NOMO-1 treated with DMSO at 0.1 percent for 48 hours (cell line): ENCODE data around the gene CCN5.
A peak's percentile ranks its signal among the peaks of the same experiment; 100 is the strongest.

Experiments used
- DNase-seq: peaks from one replicate; lab custom pipeline; 2025; ENCODE audit not compliant: unreplicated experiment; lab: John Stamatoyannopoulos, UW

Gene CCN5

GRCh38 chr20:44715499-44716308, 535 bp downstream of the CCN5 start:
- DNase-seq = no peak

DNA sequence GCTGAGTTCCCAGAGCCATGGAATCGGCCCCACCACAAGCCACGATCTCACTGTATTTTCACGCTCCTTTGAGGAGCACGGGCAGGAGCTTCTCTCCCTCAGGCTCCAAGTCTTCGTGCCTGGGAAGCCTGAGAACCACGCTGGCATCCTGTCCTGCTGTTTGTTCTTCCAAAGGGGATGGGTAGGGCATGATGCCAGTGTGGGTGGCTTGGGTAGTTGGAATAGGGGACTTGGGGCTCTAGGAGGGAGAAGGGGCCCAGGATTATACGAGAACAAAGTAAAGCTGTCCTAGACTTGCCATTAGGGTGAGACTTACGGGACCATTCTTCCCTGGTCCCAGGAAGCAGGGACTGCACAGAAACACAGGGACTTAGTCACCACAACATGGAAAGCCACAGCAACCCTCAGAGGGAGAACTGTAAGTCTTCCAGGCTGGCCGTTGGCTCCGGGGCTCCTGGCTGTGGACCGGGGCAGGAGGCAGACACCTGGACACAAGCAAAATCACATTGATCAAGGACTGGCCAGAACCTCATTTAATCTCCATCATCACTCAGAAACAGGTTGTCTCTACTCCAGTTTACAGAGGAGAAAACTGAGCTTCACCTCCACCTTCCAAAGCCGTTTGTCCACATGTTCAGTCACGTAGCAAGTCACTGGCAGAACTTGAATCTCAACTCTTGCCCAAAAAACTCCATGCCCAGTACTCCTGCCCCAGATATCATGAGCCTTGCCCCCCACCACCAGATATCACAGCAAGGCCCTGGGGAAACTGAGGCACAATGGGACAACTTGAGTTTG, 1.3 kb downstream of the CCN5 start:
- DNase-seq = no peak

DNA sequence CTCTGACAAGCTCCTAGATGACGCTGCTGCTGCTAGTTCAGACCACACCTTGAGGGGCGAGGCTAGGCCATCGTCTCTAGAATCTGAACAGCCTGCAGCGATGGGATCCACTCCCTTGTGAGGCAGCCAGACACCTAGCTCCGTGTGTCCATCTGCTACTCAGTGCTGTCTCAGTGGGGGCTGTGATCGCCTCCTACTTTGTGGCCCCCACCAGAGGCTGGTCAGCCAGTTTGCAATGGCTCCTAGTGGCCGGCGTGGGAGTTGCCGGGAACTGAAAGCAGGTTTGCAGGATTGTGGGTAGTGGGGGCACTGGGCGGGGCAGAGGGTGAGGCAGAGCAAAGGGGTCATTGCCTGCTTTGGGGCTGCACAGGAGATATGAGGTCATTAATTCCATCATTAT, 2.8 kb downstream of the CCN5 start:
- DNase-seq = no peak

DNA sequence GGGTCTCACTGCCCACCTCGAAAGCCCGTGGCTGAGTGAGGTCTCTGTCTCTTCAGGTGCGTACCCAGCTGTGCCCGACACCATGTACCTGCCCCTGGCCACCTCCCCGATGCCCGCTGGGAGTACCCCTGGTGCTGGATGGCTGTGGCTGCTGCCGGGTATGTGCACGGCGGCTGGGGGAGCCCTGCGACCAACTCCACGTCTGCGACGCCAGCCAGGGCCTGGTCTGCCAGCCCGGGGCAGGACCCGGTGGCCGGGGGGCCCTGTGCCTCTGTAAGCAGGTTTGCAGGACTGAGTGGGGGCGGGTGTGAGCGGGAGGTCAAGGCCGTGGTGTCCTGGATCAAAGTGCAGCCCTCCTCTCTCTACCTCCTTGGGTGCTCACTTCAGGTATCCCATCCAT, 4.7 kb downstream of the CCN5 start:
- no peak for DNase-seq

GRCh38 chr20:44720621-44720996, 5.4 kb downstream of the CCN5 start:
- DNase-seq = no peak

DNA sequence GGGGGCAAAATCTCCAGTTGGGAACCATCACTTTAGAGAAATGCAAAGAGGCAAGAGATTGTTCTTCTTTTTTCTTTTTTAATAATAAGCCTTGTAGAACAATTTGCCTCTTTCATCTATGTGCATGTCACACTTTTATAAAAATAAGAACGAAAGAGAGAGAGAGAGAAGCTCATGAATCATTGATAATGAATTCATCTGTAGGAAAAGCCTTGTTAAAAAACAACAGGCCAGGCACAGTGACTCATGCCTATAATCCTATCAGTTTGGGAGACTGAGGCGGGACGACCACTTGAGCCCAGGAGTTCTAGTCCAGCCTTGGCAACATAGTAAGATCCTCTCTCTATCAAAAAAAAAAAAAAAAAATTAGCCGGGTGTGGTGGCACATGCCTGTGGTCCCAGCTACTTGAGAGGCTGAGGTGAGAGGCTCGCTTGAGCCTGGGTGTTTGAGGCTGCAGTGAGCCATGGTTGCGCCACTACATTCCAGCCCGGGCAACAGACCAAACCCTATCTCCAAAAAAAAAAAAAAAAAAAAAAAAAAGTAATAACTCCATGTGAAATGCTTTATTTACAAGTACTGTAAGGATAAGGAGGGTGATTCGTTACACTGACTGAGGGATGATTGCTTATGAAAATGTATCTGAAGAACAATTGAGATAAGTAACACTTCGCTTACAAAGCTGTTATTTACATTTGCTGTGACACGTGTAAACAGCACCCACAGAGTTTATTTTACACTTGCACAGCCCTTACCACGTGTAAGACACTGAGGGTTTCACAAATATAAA, 6.0 kb downstream of the CCN5 start:
- DNase-seq = no peak

DNA sequence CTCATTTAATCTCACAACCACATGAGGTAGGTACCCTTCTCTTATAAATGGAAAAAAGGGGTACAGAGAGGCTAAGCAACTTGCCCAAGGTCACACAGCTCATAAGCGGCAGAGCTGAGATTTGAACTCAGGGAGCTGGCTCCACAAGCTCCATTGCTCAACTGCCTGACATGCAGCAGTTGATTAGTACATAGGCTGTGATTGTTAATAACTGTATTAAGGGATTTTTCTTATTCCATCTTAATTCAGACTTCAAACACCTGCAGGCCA, 6.6 kb downstream of the CCN5 start:
- DNase-seq = no peak

GRCh38 chr20:44722990-44723389, 7.8 kb downstream of the CCN5 start:
- DNase-seq = no peak

DNA sequence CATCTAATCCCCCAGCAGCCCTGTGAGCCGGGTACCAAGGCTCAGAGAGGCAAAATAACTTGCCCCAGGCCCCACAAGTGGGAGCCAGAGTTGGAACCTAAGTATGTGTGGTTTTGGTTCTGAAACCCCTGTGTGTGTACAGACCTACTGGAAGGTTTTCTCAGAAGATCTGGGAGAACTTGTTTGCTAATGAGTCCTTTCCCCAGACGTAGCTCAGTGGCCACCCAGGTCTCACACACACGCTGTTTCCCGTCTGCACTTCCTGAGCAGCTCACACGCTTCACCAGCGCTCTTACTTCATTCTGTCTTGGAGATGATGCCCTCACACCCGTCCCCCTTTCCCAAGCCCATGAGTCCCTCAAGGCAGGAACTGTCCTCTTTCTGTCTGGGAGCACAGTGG, 8.2 kb downstream of the CCN5 start:
- DNase-seq = no peak

GRCh38 chr20:44723798-44724362, 8.7 kb downstream of the CCN5 start:
- no peak for DNase-seq

DNA sequence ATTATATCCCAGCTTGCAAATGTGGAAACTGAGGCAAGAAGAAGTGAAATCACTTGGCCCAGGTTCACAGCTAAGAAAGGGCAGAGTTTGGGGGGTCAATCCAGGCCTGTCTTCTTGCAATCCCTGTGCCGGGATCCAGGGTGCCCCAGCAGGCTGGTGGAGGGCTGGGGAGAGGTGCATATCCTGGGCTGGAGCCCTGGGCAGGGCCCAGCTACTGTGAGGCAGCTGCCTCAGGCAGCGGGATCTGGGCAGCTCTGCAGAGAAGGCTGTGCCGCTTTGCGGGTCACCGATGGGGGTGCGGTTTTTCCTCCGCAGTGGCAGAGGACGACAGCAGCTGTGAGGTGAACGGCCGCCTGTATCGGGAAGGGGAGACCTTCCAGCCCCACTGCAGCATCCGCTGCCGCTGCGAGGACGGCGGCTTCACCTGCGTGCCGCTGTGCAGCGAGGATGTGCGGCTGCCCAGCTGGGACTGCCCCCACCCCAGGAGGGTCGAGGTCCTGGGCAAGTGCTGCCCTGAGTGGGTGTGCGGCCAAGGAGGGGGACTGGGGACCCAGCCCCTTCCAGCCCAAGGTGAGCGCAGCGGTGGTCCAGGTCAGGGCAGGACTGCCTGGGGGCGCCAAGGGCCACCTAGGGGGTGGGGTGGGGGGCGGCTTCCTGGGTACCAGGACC, 9.4 kb downstream of the CCN5 start:
- no peak for DNase-seq

GRCh38 chr20:44725837-44726236, 10.7 kb downstream of the CCN5 start:
- DNase-seq = no peak

GRCh38 chr20:44727039-44727438, 11.9 kb downstream of the CCN5 start:
- no peak for DNase-seq

DNA sequence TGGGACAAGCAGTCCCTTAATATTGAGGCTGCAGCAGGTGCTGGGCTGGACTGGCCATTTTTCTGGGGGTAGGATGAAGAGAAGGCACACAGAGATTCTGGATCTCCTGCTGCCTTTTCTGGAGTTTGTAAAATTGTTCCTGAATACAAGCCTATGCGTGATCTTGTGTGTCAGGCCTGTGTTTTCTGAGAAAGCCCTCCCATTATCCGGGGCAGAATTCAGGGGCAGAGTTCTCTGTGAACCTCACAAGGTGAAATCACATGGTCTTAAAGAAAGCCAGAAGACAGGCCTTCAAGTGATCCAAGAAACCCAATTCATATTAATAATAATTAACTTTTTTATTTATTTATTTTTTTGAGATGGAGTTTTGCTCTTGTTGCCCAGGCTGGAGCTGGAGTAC, 12.5 kb downstream of the CCN5 start:
- DNase-seq = no peak

DNA sequence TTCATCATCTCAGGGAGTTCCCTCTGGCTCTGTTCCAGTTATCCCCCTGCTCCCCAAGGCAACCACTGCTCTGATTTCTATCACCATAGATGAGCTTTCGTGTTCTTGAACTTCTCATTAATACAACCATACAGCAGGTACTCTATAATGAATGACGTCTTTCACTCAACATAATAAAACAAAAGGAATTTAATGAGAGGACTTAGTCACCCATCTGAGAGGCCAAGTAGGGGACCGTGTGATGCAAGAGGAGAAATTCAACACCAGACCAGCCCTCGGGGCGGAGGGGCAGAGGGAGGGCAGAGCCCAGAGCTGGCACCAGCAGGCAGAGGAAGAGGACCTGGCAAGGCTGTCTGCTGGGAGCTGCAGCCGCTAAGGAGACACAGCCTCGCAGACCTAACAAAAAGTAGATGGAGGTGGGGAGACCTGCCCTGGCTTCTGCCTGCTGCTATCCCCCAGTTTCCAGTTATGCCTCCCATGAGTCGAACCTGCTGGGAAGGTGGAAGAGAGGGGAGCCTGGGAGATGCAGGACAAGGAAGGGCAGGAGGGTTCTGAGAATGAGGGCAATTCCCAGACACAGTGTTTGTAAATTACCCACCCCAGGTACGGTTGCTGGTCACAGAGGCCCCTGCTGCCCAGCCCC, 13.8 kb downstream of the CCN5 start:
- peak; percentile 83 for DNase-seq

- DNase-seq = no peak
Measured at GRCh38 chr20:44730441-44730840, 15.3 kb downstream of the CCN5 start.

DNA sequence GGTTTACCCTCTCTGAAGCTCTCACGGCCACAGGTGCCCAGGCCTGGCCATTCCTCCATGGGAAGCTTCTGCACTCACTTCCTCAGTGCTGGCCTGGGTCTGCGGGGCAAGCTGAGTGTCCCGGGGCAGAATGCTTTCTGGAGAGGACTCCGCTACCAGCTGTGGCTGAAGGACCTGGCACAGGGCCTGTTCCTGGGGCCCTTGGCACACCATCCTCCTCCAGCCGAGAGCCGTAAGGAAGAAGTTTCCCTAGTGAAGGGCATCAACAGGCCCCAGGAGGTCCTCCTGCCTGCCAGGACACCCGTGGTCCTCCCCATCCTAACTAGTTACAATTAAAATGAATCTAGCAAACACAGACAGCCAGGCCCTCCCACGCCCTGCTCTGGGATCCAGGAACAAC, 16.5 kb downstream of the CCN5 start:
- DNase-seq = no peak

GRCh38 chr20:44732327-44732726, 17.2 kb downstream of the CCN5 start:
- DNase-seq = no peak

DNA sequence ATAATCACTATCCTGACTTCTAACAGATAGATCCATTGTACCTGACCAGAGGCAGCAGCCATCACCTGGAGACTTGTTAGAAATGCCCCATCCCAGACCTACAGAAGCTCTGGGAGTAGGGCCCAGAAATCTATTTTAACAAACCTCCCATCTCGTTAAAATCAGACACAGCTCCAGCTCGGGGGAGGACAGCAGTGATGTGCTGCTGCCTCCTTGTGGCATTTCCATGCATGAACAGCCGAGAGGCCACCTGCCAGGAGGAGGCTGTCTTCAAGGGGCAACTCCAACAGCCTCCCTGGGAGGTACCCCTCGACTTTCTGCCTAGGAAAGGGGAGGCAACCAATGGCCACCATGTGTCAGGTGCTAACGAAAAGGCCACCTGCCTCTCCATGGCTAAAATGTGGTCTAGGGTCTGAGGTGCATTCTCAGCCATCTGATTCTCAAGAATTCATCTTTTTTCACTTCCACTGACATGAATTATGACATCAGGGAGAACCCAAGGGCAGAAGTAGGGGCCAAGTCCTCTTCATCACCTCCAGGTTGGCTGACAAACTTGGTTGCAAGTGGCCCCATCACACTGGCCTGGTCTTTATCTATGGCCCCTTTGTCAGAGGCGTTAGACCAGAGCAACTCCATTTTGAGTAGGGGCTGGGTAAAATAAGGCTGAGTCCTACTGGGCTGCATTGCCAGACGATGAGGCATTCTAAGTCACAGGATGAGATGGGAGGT, 18.3 kb downstream of the CCN5 start:
- peak; percentile 31 for DNase-seq

- DNase-seq = no peak
Measured at GRCh38 chr20:44734938-44735337, 19.8 kb downstream of the CCN5 start.
